Raji (cell line): ENCODE measurements around the gene MDC1.

Experiments
- POLR2A ChIP-seq: IDR thresholded peaks from 2 replicates; pipeline ENCODE4 v1.6.1; 2011; ENCODE audit warnings: low read depth, low read length, control low read depth; ENCODE audit not compliant: insufficient read depth

MDC1 gene

GRCh38 chr6:30730601-30731435 is 13.7 kb upstream of the MDC1 start:
- no peak for TF ChIP-seq POLR2A

- no peak for TF ChIP-seq POLR2A
Observed at GRCh38 chr6:30727920-30728553, 11.0 kb upstream of the MDC1 start.

- TF ChIP-seq POLR2A: no peak
Observed at GRCh38 chr6:30726506-30727413, 9.7 kb upstream of the MDC1 start.

- peak; percentile 47 for TF ChIP-seq POLR2A
Observed at GRCh38 chr6:30725713-30726505, 8.8 kb upstream of the MDC1 start.

GRCh38 chr6:30724906-30725667 is 8.0 kb upstream of the MDC1 start:
- TF ChIP-seq POLR2A: no peak

- 0 out of 2 replicates have a peak, but pooled peaks have one; percentile 23 for TF ChIP-seq POLR2A
Observed at GRCh38 chr6:30722280-30723112, 5.4 kb upstream of the MDC1 start.

- peak; percentile 37 for TF ChIP-seq POLR2A
Observed at GRCh38 chr6:30721198-30722024, 4.3 kb upstream of the MDC1 start.

- peak; percentile 43 for TF ChIP-seq POLR2A
Observed at GRCh38 chr6:30720738-30721197, 3.7 kb upstream of the MDC1 start.

- peak; percentile 84 for TF ChIP-seq POLR2A
Observed at GRCh38 chr6:30719791-30720737, 3.0 kb upstream of the MDC1 start, which contains the start of gene TUBB. Gene TUBB (plus strand): TSS chr6:30720352. CDS start chr6:30720507, 155 bp downstream.

GRCh38 chr6:30719356-30719755 is 2.3 kb upstream of the MDC1 start:
- TF ChIP-seq POLR2A: 0 out of 2 replicates have a peak, but pooled peaks have one; percentile 0

- TF ChIP-seq POLR2A: no peak
Observed at GRCh38 chr6:30716879-30717128, 277 bp downstream of the MDC1 start.

- no peak for TF ChIP-seq POLR2A
Observed at GRCh38 chr6:30714263-30714662, 2.8 kb downstream of the MDC1 start.
